Stomach smooth muscle (tissue), 2 donors: ENCODE results near the gene ACBD5.
A peak's percentile ranks its signal among the peaks of the same experiment; 100 is the strongest.
"Not testable (repeated sequence)": the region's sequence is repeated elsewhere in the genome, so short reads cannot be mapped to it uniquely, and the experiment has no call there.

Experiments used
- H3K27ac ChIP-seq: one replicate; pipeline ENCODE4 v1.7.0; 2013; ENCODE audit warnings: mild to moderate bottlenecking, low read length, inconsistent platforms
- H3K27me3 ChIP-seq, 2 donors: one replicate each; pipeline ENCODE4 v1.7.0; 2013; ENCODE audit warnings: low read length in 2 of 2; ENCODE audit not compliant: insufficient read depth in 2 of 2, control insufficient read depth in 1 of 2
- H3K36me3 ChIP-seq, 2 donors: one replicate each; pipeline ENCODE4 v1.7.0; 2013; ENCODE audit warnings: low read length in 2 of 2; ENCODE audit not compliant: control insufficient read depth in 2 of 2, insufficient read depth in 2 of 2
- H3K4me1 ChIP-seq: one replicate; pipeline ENCODE4 v1.7.0; 2013; ENCODE audit warnings: low read length; ENCODE audit not compliant: control insufficient read depth, insufficient read depth
- H3K4me3 ChIP-seq, 2 donors: one replicate each; pipeline ENCODE4 v1.7.0; 2013; ENCODE audit warnings: low read length in 2 of 2
- H3K9ac ChIP-seq, 2 donors: one replicate each; pipeline ENCODE4 v1.7.0; 2013; ENCODE audit warnings: low read length in 2 of 2, mild to moderate bottlenecking in 1 of 2
- H3K9me3 ChIP-seq, 2 donors: one replicate each; pipeline ENCODE4 v1.7.0; 2013; ENCODE audit warnings: low read length in 2 of 2; ENCODE audit not compliant: control insufficient read depth in 2 of 2
- donor health status: healthy.
- donor health status: Pancreatic carcinoma.

The ACBD5 gene, protein sequence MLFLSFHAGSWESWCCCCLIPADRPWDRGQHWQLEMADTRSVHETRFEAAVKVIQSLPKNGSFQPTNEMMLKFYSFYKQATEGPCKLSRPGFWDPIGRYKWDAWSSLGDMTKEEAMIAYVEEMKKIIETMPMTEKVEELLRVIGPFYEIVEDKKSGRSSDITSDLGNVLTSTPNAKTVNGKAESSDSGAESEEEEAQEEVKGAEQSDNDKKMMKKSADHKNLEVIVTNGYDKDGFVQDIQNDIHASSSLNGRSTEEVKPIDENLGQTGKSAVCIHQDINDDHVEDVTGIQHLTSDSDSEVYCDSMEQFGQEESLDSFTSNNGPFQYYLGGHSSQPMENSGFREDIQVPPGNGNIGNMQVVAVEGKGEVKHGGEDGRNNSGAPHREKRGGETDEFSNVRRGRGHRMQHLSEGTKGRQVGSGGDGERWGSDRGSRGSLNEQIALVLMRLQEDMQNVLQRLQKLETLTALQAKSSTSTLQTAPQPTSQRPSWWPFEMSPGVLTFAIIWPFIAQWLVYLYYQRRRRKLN

DNA sequence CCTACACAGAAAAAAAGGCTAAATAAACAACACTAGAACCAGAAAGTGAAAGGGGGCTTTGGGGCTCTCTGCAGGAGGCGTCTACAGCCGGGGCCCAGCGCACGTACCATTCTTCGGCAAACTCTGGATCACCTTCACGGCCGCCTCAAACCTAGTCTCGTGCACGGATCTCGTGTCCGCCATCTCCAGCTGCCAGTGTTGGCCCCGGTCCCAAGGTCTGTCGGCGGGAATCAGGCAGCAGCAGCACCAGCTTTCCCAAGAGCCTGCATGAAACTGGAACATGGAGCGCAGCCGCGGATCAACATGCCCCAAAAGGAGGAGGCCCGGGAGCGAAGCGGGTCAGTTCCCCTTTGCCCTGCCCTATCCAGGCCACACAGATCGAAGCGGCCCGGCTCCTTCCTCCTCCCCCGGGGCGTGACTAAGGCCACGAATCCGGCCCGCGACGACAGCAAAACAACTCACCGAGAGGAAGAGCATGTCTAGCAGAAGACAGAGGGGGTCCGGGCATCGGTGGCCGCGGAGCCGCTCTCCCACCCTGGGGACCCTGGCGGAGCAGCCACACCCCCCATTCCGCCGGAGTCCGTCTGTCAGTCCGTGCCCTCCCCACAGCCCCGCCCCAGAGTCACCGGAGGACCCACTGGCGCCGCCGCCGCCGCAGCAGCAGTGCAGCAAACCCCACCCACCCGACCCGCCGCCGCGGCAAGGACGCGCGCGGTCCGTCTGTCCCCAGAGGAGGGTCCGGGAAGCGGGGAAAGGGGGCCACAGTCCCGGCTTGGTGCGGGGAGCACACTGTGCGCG is at the start of gene ACBD5:
ACBD5 (minus strand) TSS at position 586 of the 798 bp plus-strand sequence; CDS start at position 477, 109 bp downstream.
- Histone ChIP-seq H3K27me3 (no peaks in the 10 kb centered on the region), H3K4me1 (peaks cover 17% of the 10 kb centered on the region)

DNA sequence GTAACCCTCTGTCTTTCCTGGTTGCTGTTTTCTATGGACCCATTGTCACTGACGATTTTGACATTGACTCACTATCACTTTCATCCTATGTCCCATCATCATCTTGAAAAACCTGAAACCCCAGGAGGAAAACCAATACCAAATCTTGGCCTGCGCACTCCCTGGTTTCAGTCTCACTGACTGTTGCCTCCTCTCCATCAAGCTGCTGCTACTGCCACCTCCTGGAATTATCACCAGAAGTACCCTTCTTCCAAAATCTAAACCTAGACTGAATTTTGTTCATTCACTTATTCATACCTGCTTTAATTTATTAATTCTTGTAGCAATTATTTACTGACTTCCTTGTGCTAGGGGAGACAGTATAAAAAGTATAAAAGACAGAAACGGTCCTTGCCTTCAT is 44.5 kb upstream of the ACBD5 start:
- Histone ChIP-seq H3K9me3 (no peaks in the 10 kb centered on the region), H3K4me3 (no peak overlapping the region), H3K36me3 (no peaks in the 10 kb centered on the region), H3K27me3 (no peaks in the 10 kb centered on the region), H3K27ac (no peak overlapping the region), H3K9ac (no peak overlapping the region), H3K4me1 (no peaks in the 10 kb centered on the region)

More for the DNA sequence above, at the start of gene ACBD5:
- H3K36me3 ChIP-seq: no peaks in the 10 kb centered on the region
- peak within 1 kb of the TSS; percentile 94 to 95 for H3K4me3 ChIP-seq
- peak within 1 kb of the TSS; percentile 93 to 96 for H3K9ac ChIP-seq
- H3K9me3 ChIP-seq: no peaks in the 10 kb centered on the region
- peak within 1 kb of the TSS; percentile 93 for H3K27ac ChIP-seq

DNA sequence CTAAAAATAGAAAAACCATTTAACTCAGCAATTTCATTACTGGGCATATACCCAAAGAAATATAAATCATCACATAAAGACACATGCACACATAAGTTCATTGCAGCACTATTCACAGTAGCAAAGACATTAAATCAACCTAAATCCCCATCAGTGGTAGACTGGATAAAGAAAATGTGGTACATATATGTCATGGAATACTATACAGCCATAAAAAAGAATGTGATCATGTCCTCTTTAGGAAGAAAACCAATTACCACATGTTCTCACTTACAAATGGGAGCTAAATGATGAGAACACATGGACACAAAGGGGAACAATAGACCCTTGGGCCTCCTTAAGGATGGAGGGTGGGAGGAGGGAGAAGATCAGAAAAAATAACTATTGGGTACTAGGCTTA is 36.0 kb upstream of the ACBD5 start:
- peaks cover 0 to 3% of the 10 kb centered on the region in 2 donors for H3K9me3 ChIP-seq
- H3K27me3 ChIP-seq: no peaks in the 10 kb centered on the region
- H3K36me3 ChIP-seq: no peaks in the 10 kb centered on the region
- H3K4me1 ChIP-seq: no peaks in the 10 kb centered on the region
- H3K27ac ChIP-seq: no peak overlapping the region
- H3K4me3 ChIP-seq: no peak overlapping the region
- H3K9ac ChIP-seq: no peak overlapping the region

DNA sequence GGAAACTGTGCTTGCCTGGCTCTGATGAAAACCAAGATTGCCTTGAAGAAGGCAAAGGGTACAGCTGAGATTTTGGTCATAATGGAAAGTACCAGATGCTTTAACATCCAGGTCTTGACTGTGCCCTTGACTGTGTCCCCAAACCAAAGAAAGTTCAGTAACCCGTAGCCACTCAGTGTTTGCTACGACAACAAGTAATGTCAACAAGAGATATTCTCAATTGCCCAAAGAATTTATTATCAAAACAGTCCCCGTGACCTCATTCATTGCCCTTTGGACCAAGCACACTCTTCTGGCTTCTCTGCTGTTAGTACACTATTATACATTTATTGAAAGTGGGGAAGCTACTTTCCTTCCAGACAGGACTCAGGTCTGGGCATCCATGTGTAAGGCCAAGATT is 25.4 kb upstream of the ACBD5 start:
- not testable (repeated sequence) for H3K36me3 ChIP-seq, H3K9ac ChIP-seq, H3K4me3 ChIP-seq, H3K27me3 ChIP-seq, H3K27ac ChIP-seq, H3K9me3 ChIP-seq, H3K4me1 ChIP-seq

DNA sequence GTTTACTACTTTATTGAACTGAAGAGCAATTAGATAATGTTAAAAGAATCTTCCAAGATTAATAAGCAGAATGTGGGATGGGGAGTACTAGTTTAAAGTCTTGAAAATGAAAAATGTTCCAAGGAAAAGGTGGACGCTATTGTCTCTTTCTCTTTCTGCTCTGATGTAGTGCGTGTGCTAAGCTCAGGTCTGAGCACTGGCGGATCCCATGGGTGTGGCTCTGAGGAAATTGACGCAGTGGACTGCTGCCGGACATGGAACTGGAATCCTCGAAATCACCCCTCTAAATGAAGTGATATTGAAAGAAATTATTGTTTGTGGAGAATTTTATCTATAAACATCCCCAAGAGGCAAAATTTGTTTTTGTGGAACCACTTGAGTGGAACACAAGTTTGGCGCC is 22.2 kb upstream of the ACBD5 start:
- not testable (repeated sequence) for H3K4me3 ChIP-seq, H3K27ac ChIP-seq

DNA sequence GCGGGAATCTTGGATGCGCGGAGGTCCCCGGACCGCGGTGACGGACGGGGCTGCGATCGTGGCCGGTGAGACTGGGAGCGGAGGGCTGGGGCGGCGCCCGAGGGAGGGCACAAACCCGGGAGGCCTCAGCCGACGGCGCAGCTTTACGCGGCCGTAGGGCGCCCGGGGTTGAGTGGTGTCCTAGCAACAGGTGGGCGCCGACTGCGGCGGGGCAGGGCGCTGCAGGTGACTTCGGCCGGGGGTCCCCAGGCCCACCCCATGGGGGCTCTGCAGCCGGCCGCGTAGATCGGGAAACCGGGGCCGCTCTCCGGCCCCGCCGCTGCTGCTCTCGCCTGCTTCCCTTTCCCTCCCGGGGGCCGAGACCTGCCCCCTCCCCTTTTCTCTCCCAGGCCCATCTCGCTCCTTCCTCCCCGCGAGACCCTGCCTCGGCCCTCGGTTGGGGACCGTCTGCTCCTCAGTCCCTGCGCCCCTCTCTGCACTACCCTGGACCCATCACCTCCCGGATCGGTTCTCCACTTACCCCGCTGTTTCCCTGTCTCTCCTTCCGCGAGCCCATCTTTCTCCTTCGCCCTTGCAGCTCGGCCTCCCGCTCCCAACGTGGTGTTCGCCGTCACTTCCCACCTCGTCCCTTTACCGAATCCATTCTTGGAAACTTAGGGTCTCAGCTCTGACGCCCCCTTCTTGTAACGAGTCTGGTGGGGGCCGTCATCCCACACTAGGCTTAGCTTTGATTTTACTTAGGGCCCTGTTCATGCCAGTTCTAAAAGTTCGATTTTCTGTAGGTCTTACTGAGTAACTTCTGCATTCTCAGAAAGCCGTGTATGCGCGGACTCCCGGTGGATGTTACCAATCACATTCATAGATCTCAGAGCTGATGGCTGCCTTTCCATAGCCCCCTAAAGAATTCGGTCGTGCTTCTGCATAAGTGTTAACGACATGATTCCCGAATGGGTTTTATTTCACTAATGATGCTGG is 18.5 kb upstream of the ACBD5 start:
- Histone ChIP-seq H3K27ac (no peak overlapping the region), H3K9me3 (no peaks in the 10 kb centered on the region), H3K36me3 (no peaks in the 10 kb centered on the region), H3K9ac (peak overlapping the region; percentile 17 to 36), H3K4me1 (peaks cover 9% of the 10 kb centered on the region), H3K27me3 (peaks cover 17 to 18% of the 10 kb centered on the region in 2 donors), H3K4me3 (peak overlapping the region; percentile 57 to 73)

More for the DNA sequence above, 22.2 kb upstream of the ACBD5 start:
- not testable (repeated sequence) for H3K4me1 ChIP-seq, H3K36me3 ChIP-seq, H3K9ac ChIP-seq, H3K9me3 ChIP-seq
- peaks cover 14 to 17% of the 10 kb centered on the region in 2 donors for H3K27me3 ChIP-seq

DNA sequence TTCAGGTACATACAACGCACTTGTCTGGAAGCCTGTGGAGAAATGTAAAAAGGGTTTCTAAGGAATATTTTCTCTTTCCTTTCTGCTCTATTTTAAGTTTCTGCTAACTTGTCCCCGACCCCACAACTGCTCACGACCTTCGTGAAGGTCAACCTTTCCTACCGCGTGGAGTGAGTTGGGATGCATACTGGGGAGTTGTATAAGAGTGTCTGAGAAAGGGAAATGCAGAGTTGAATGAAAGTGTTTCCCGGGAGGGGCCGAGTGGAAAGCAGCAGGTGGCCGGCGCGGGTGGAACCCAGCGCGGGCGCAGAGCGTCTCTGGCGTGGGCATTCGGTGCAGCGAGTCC is 17.9 kb upstream of the ACBD5 start:
- peak overlapping the region in 1 of 2 donors; percentile 17 for H3K9ac ChIP-seq
- H3K27ac ChIP-seq: no peak overlapping the region
- peaks cover 17 to 18% of the 10 kb centered on the region in 2 donors for H3K27me3 ChIP-seq

DNA sequence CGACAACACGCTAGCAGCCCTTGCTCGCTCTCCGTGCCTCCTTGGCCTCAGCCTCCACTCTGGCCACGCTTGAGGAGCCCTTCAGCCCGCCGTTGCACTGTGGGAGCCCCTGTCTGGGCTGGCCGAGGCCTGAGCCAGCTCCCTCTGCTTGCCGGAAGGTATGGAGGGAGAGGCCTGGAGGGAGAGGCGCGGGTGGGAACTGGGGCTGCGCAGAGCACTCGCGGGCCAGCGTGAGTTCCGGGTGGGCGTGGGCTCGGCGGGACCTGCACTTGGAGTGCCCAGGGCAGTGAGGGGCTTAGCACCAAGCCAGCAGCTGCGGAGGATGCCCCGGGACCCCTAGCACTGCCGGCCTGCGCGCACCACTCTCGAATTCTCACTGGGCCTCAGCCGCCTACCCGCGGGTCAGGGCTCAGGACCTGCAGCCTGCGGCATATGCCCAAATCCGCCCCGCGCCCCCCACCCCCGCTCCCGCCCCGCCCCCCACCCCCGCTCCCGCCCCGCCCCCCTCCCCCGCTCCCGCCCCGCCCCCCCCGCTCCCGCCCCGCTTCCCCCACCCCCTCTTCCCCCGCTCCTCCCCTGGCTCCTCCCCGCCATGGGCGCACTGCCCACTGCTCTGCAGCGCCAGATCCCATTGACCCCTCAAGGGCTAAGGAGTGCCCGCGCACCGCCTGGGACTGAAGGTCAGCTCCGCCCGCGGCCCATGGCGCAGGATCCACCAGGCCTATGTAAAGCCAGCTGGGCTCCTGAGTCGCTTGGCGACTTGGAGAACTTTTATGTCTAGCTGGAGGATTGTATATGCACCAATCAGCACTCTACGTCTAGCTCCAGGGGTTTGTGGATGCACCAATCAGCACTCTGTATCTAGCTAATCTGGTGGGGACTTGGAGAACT is 15.9 kb upstream of the ACBD5 start:
- Histone ChIP-seq H3K9me3 (no peaks in the 10 kb centered on the region), H3K27ac (no peak overlapping the region), H3K36me3 (no peaks in the 10 kb centered on the region), H3K27me3 (peaks cover 17 to 18% of the 10 kb centered on the region in 2 donors), H3K4me3 (no peak overlapping the region), H3K4me1 (peaks cover 9% of the 10 kb centered on the region), H3K9ac (no peak overlapping the region)

More for the DNA sequence above, 17.9 kb upstream of the ACBD5 start:
- H3K4me1 ChIP-seq: peaks cover 9% of the 10 kb centered on the region
- H3K4me3 ChIP-seq: peak overlapping the region; percentile 57 to 73
- no peaks in the 10 kb centered on the region for H3K9me3 ChIP-seq
- no peaks in the 10 kb centered on the region for H3K36me3 ChIP-seq

DNA sequence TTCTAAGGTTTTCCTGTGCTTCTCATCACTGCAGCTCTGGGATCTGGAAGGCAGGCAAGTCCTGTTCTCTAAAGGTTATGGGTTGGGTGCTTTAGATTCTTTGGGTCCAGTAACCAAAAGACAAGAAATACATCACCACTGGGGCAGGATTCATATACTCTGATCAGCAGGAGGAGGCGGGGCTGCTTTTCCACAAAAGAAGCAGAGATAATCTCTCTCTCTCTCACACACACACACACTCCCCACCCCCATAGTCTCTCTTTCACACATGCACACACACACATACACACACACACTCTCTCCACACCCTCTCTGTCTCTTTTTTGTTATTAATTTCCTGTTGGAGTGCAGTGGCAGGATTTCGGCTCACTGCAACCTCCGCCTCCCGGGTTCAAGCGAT is 13.0 kb upstream of the ACBD5 start:
- H3K9me3 ChIP-seq: no peaks in the 10 kb centered on the region
- no peak overlapping the region for H3K9ac ChIP-seq
- peaks cover 6 to 9% of the 10 kb centered on the region in 2 donors for H3K27me3 ChIP-seq
- H3K27ac ChIP-seq: no peak overlapping the region
- no peaks in the 10 kb centered on the region for H3K36me3 ChIP-seq
- H3K4me3 ChIP-seq: no peak overlapping the region
- peaks cover 2% of the 10 kb centered on the region for H3K4me1 ChIP-seq
